Measurements from ENCODE around the gene PGBD1. TPM values are rescaled to one million over a fixed set of nuclear protein-coding genes. Genes with fewer than 3 reads are reported as not detected.

PGBD1 gene
- total RNA-seq, 2 donors from 2014 or later = 1.6 to 2.6 TPM

DNA sequence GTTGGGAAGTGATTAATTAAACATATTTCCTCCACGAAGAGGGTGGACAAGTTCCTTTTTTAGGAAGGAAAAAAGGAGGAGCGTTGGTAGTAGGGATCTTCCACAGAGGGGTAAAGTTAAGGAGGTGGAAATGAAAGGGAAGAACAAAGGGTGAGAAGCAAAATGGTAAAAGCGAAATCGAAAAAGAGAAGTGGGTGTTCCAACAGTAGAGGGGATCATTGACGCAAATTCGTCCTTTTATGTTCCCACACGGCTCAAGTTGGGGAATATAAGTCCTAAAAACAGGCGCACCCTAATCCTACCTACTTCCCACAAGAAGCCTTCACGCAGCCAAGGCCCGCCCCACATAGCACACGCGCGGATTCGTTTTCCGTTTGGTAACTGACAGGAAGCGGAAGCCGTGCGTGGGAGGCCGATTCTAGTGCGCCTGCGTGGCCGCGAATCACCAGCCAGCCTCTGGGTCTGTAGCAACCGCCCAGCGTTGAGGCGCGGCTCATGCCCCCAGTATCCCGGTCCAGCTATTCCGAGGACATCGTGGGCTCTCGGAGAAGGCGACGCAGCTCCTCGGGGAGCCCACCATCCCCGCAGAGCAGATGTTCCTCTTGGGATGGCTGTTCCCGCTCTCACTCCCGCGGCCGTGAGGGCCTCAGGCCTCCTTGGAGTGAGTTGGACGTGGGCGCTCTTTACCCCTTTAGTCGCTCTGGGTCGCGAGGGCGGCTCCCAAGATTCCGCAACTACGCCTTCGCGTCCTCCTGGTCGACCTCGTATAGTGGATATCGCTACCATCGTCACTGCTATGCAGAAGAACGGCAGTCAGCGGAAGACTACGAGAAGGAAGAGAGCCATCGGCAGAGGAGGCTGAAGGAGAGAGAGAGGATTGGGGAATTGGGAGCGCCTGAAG, 22.2 kb upstream of the PGBD1 start, which contains the start of gene NKAPL:
TSS of gene NKAPL (plus strand) at position 421 of the 901 bp plus-strand sequence. CDS start at position 496, 75 bp downstream.
- Mint-ChIP-seq H3K9me3 (peaks cover 4% of the 10 kb centered on the region), H3K36me3 (peaks cover 27% of the 10 kb centered on the region), H3K27ac (peak within 1 kb of the TSS; percentile 24 to 52), H3K27me3 (peaks cover 33 to 35% of the 10 kb centered on the region in 2 donors), H3K4me1 (ENCODE audit: low read depth in 2 of 2) (peaks cover 4 to 6% of the 10 kb centered on the region in 2 donors), H3K4me3 (peak within 1 kb of the TSS; percentile 59)
- ATAC-seq = peak; percentile 65 to 78
- DNase-seq (ENCODE audit: low spot score) = peak; percentile 87

DNA sequence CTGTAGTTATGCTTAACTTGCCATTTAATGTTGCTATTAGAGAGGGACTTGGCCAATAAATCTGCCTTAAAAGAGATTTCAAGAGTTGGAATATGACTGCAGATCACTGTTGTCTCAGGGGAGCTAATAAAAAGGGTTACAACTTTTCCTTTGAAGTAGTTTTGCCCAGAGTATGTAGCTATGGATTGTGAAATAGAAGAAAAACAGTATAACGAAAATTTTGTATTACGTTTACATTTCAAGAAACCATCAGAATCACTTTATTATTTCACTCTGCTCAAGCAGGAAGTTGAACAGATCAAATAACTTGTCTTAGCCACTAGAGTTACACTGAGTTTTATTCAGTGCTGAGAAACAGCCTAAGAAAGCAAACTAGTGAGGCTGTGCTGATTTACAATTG, 17.4 kb upstream of the PGBD1 start:
- Mint-ChIP-seq H3K36me3 (peaks cover 16% of the 10 kb centered on the region), H3K9me3 (peaks cover 4% of the 10 kb centered on the region), H3K4me1 (ENCODE audit: low read depth in 2 of 2) (peaks cover under 1 to 3% of the 10 kb centered on the region in 2 donors), H3K27ac (no peak overlapping the region), H3K4me3 (no peak overlapping the region), H3K27me3 (peaks cover 21 to 31% of the 10 kb centered on the region in 2 donors)
- DNase-seq (ENCODE audit: low spot score) (no peak), ATAC-seq (no peak)

DNA sequence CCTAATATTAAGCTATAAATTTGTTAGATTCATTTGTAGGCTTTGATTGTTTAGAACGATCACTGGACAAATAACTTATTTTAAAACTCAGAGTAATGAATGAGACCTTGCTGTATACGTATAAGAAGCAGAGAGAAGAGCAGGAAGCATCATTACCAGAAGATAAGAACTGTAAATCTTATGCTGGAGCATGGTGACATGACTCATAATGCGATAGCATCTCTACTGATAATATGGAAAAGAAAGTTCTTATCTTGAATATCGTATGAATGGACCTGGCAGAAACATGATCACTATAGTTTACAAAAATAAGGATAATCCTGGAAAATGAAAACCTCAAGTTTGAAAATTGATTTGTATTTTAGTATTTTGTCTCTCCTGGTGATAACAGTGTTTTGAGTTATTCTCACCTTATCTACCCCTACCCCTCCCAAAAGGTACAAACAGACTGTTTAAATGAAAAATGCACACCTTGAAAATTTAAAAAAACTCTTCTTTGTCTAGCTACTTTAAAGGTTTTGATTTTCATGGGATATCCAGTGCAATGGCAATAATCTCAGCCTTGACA, 16.5 kb upstream of the PGBD1 start:
- H3K27ac Mint-ChIP-seq = no peak overlapping the region
- peaks cover 4 to 6% of the 10 kb centered on the region in 2 donors for H3K4me1 Mint-ChIP-seq (ENCODE audit: low read depth in 2 of 2)
- H3K36me3 Mint-ChIP-seq = peaks cover 10% of the 10 kb centered on the region
- peaks cover 16 to 25% of the 10 kb centered on the region in 2 donors for H3K27me3 Mint-ChIP-seq
- H3K4me3 Mint-ChIP-seq = no peak overlapping the region
- ATAC-seq = no peak
- H3K9me3 Mint-ChIP-seq = no peaks in the 10 kb centered on the region
- no peak for DNase-seq (ENCODE audit: low spot score)

DNA sequence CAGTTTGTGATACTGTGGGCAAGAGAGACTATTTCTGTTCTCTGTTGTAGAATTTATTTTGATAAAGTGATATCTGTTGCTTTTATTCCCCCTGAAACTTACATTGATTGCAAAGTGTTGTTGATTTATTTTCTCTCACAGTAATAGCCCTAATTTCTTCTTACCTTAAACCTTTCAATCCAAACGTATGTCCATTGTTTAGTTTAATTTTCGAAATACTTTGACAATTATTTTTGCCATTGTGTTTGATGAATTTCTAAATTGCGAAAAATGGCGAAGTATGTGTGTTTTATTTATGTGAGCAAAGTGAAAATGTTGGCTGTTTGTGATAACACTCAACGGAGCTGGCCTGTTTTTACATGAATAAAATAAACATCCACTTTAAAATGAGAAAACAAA, 14.8 kb upstream of the PGBD1 start:
- H3K9me3 Mint-ChIP-seq = no peaks in the 10 kb centered on the region
- ATAC-seq (no peak), DNase-seq (ENCODE audit: low spot score) (no peak)
- H3K4me1 Mint-ChIP-seq (ENCODE audit: low read depth in 2 of 2) = peaks cover 6 to 14% of the 10 kb centered on the region in 2 donors
- H3K36me3 Mint-ChIP-seq = no peaks in the 10 kb centered on the region
- H3K27ac Mint-ChIP-seq = no peak overlapping the region
- H3K4me3 Mint-ChIP-seq = no peak overlapping the region
- peaks cover 9 to 13% of the 10 kb centered on the region in 2 donors for H3K27me3 Mint-ChIP-seq

DNA sequence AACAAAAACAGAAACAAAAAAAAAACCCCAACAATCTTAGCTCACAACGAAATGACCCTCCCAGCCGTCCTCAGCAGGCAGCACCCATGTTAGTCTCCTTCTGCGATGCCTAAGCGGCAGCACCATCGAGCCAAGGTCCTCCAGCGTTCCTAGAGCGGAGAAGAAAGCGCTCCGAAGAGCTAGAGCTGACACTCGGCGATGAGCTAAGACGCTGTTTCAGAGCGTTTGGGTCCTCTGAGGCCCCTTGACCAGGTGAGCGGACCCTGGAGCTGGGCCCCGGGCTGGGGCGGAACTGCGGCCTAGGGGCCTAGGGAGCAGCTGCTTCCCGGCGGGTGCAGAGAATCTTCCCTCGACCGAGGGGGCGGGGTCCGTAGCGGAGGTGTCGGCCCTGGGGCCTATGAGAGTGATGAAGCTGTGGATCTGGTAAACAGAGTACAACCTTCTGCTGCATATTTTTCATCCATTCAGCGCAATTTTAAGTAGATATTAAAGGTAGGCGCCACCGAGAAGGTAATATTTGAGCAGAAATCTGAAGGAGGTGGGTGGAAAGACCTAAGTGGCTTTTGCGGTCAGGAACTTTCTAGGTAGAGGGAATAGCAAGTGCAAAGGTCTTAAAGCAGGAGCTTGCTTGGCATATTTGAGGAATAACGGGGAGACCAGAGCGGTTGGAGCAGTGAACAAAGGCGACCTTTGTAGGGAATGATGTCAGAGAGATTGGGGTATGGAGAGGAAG, 14.2 kb upstream of the PGBD1 start, which contains the start of gene ZSCAN26:
TSS of gene ZSCAN26 (plus strand) at position 182 of the 733 bp plus-strand sequence. CDS start 4,777 bp downstream, outside the sequence.
- peaks cover 7 to 9% of the 10 kb centered on the region in 2 donors for H3K27me3 Mint-ChIP-seq
- H3K4me1 Mint-ChIP-seq (ENCODE audit: low read depth in 2 of 2) = peaks cover 6 to 14% of the 10 kb centered on the region in 2 donors

DNA sequence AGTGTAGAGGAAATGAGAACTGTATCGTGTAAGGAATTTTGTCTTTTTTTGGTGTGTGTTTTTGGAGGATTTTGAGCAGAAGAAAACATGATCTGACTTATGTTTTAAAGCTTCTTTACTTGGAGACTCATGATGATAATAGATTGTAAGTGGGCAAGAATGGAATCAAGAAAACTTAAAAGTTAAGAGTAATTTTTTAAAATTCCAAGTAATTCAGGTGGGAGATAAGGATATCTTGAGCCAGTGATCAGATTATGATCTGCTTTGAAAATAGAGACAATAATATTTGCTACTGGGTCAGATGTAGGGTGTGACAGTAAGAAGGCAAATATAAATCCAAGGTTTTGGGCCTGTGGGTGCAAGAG, 13.7 kb upstream of the PGBD1 start:
- Mint-ChIP-seq H3K9me3 (no peaks in the 10 kb centered on the region), H3K4me1 (ENCODE audit: low read depth in 2 of 2) (peaks cover 6 to 14% of the 10 kb centered on the region in 2 donors), H3K4me3 (no peak overlapping the region), H3K36me3 (no peaks in the 10 kb centered on the region), H3K27ac (no peak overlapping the region), H3K27me3 (peaks cover 7 to 9% of the 10 kb centered on the region in 2 donors)
- DNase-seq (ENCODE audit: low spot score) (no peak), ATAC-seq (no peak)

More for the DNA sequence above, 14.2 kb upstream of the PGBD1 start, which contains the start of gene ZSCAN26:
- H3K27ac Mint-ChIP-seq = no peak within 1 kb of the TSS
- H3K36me3 Mint-ChIP-seq = no peaks in the 10 kb centered on the region
- ATAC-seq (peak; percentile 94), DNase-seq (ENCODE audit: low spot score) (peak; percentile 88)
- H3K4me3 Mint-ChIP-seq = no peak within 1 kb of the TSS
- no peaks in the 10 kb centered on the region for H3K9me3 Mint-ChIP-seq

DNA sequence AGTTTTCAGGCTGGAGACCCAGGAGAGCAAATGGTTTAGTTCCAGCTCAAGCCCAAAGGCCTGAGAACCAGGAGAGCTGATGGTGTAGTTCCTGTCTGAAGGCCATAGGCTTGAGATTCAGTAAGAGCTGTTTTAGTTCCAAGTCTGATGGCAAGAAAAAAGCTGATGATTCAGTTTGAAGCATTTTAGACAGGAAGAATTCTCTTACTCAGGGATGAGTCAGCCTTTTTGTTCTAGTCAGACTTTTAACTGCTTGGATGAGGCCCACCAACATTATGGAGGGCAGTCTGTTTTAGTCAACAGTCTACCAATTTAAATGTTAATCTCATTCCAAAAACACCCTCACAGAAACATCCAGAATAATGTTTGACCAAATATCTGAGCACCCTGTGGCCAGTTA, 11.9 kb upstream of the PGBD1 start:
- Mint-ChIP-seq H3K4me3 (no peak overlapping the region), H3K27ac (peak overlapping the region; percentile 47 to 58), H3K27me3 (peaks cover 2 to 5% of the 10 kb centered on the region in 2 donors), H3K4me1 (ENCODE audit: low read depth in 2 of 2) (peaks cover 6 to 14% of the 10 kb centered on the region in 2 donors), H3K9me3 (no peaks in the 10 kb centered on the region), H3K36me3 (peaks cover 7% of the 10 kb centered on the region)
- peak in 1 of 2 donors; percentile 52 for ATAC-seq
- no peak for DNase-seq (ENCODE audit: low spot score)

DNA sequence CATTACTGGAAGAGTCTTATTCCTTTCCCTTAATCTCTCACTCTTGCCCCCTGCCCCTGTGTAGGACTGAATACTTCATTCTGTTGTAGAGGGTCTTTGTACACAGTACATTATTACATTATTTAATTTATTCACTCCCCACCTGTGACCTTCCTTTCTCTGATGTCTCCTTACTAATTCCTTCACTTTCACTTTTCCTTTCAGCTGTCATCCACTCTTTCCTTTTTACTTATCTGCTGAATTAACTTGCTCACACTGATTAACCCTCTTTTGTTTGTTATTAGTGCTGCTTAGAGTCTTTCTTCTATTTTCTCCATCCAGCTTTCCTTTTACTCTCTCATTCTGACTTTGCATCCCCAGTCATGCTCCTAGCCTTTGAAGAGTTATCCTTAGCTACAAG, 6.5 kb upstream of the PGBD1 start:
- H3K4me1 Mint-ChIP-seq (ENCODE audit: low read depth in 2 of 2) = peaks cover 4 to 16% of the 10 kb centered on the region in 2 donors
- no peak for DNase-seq (ENCODE audit: low spot score)
- no peak for ATAC-seq
- peak overlapping the region in 1 of 2 donors; percentile 8 for H3K27ac Mint-ChIP-seq
- no peak overlapping the region for H3K4me3 Mint-ChIP-seq
- H3K9me3 Mint-ChIP-seq = no peaks in the 10 kb centered on the region
- H3K27me3 Mint-ChIP-seq = no peaks in the 10 kb centered on the region
- peaks cover 31% of the 10 kb centered on the region for H3K36me3 Mint-ChIP-seq

DNA sequence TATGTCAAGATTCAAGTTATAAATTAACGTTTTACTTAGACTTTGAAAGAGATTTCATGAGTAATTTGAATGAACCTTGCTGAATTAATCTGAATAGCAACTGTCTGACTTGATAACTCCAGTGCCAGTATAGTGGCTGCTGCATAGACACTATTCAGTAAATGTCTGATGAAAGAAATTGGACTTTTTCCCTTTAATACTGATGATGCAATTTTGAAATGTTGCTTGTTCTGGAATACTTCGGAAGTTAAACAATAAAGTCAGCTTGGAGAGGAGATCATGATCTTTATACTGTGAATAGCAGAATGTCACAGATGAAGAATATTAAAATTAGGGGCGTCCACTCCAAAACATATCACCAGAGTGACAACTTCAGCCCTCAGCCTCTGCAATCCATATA, 3.6 kb upstream of the PGBD1 start:
- Mint-ChIP-seq H3K36me3 (peaks cover 42% of the 10 kb centered on the region), H3K27me3 (peaks cover 11% of the 10 kb centered on the region in 2 donors), H3K4me1 (ENCODE audit: low read depth in 2 of 2) (peaks cover 14 to 18% of the 10 kb centered on the region in 2 donors), H3K27ac (no peak overlapping the region), H3K9me3 (no peaks in the 10 kb centered on the region), H3K4me3 (no peak overlapping the region)
- no peak for ATAC-seq
- no peak for DNase-seq (ENCODE audit: low spot score)

DNA sequence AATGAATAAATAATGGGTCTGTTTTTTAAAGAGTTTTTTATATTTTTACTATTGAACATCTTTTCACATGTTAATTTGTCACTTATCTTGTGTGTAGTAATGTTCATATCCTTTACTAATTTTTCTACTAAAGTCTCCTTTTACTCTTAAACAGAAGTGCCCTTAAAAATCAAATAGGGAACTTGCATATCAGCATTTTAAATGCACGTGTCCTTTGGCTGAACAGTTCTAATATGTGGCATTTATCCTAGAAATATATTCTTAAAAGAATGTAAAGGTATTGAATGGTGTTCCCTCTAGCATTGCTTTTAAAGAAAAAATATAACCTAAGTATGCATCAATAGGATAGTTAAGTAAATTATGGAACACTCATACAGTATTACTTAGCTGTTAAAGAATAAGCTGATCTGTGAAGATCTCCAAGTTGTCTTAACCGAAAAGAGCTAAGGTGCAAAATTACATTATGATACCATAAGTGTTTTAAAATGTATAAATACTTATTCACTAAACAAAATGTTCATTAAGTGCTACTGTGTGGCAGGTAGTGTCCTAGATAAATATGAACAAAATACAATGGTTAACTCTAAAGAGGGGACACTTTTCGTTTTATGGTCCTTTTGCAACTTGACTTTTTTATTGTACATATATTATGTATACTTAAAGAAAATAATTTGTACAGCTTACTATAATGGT, 631 bp upstream of the PGBD1 start:
- no peak overlapping the region for H3K27ac Mint-ChIP-seq
- peaks cover 10 to 12% of the 10 kb centered on the region in 2 donors for H3K4me1 Mint-ChIP-seq (ENCODE audit: low read depth in 2 of 2)
- no peak for ATAC-seq
- DNase-seq (ENCODE audit: low spot score) = no peak
- peaks cover 23% of the 10 kb centered on the region in 2 donors for H3K27me3 Mint-ChIP-seq
- H3K4me3 Mint-ChIP-seq = peak overlapping the region; percentile 77
- H3K36me3 Mint-ChIP-seq = peaks cover 28% of the 10 kb centered on the region
- H3K9me3 Mint-ChIP-seq = no peaks in the 10 kb centered on the region

DNA sequence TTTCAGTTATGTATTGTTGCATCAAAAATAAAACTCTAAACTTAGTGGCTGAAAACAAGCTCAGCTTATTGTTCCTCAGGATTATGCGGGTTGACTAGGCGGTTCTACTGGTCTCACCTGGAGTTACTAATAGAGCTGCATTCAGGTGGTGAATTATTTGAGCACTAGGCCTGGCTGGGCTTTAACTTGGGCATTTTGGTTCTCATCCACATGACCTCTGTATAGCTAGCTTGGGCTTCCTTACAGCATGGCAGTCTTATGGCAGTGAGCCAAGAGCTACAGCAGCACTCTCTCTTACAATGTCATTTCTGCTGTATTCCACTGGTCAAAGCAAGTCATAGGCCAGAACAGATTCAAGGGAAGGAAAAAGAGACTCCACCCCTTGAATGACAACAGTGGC, 1.6 kb downstream of the PGBD1 start:
- Mint-ChIP-seq H3K27ac (no peak overlapping the region), H3K4me3 (peak overlapping the region; percentile 22), H3K27me3 (peaks cover 23 to 30% of the 10 kb centered on the region in 2 donors), H3K4me1 (ENCODE audit: low read depth in 2 of 2) (peaks cover 10 to 12% of the 10 kb centered on the region in 2 donors), H3K9me3 (no peaks in the 10 kb centered on the region), H3K36me3 (peaks cover 13% of the 10 kb centered on the region)
- DNase-seq (ENCODE audit: low spot score) (no peak), ATAC-seq (no peak)

DNA sequence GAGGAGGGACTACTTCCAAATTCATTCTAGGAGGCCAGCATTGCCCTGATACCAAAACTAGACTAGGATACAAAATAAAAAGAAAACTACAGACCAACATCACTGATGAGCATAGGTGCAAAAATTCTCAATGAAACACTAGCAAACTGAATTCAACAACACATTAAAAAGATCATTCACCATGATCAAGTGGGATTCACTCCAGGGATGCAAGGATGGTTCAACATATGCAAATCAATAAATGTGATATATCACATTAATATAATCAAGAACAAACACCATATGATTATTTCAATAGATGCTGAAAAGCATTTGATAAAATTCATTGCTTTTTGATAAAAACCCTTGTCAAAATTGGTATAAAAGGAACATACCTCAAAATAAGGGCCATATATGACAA, 10.2 kb downstream of the PGBD1 start:
- Mint-ChIP-seq H3K9me3 (no peaks in the 10 kb centered on the region), H3K36me3 (no peaks in the 10 kb centered on the region), H3K4me1 (ENCODE audit: low read depth in 2 of 2) (no peaks in the 10 kb centered on the region), H3K4me3 (no peak overlapping the region), H3K27ac (no peak overlapping the region), H3K27me3 (peaks cover 2 to 3% of the 10 kb centered on the region in 2 donors)
- ATAC-seq = no peak
- DNase-seq (ENCODE audit: low spot score) = no peak

DNA sequence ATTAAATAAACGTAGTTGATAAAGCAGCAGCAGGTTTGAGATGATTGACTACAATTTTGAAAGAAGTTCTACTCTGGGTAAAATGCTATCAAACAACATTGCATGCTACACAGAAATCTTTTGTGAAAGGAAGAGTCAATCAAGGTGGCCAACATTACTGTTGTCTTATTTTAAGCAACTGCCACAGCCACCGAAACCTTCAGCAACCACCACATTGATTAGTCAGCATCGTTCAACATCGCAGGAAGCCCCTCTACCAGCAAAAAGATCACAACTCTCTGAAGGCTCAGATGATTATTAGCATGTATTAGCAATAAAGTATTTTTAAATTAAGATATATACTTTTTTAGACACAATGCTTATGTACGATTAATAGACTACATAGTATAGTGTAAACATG, 14.0 kb downstream of the PGBD1 start:
- DNase-seq (ENCODE audit: low spot score) (no peak), ATAC-seq (no peak)
- Mint-ChIP-seq H3K27ac (no peak overlapping the region), H3K4me1 (ENCODE audit: low read depth in 2 of 2) (no peaks in the 10 kb centered on the region), H3K9me3 (no peaks in the 10 kb centered on the region), H3K4me3 (no peak overlapping the region), H3K27me3 (peaks cover 0 to 2% of the 10 kb centered on the region in 2 donors), H3K36me3 (no peaks in the 10 kb centered on the region)
